Endothelial cell of umbilical vein (primary cell): ENCODE data around the gene NSD1. TPM values are rescaled to one million over a fixed set of nuclear protein-coding genes. Genes with fewer than 3 reads are reported as not detected.

ENCODE experiments used
- BruUV-seq: library from RNA; stranded (reverse); fragments of 400-500 nt; replicated peaks from 2 replicates; lab custom pipeline; 2021; lab: Mats Ljungman, UMichigan
- CTCF ChIA-PET: fragments of 300-600, 350-600 bp; sonication (Branson Sonifier 250); formaldehyde crosslinking; loops from one replicate; lab custom pipeline; 2021; ENCODE audit warnings: antibody characterized with exemption, inconsistent platforms; lab: Charles Lee
- POLR2A ChIA-PET: fragments of 300-600, 350-600 bp; sonication (Branson Sonifier 250); formaldehyde crosslinking; loops from one replicate; lab custom pipeline; 2021; ENCODE audit warnings: antibody characterized with exemption, inconsistent platforms; lab: Charles Lee
- DNase-seq: peaks from one replicate; pipeline ENCODE4 v3.0.0-alpha.2; 2011; ENCODE audit warnings: low read depth, low spot score
- FAIRE-seq: peaks from 2 replicates; lab custom pipeline; 2011; peaks lifted over from hg19 to GRCh38; lab: Jason Lieb, UNC
- H2AFZ ChIP-seq: 2 replicates; pipeline ENCODE4 v1.6.0; 2012; ENCODE audit warnings: low read depth, low read length, control low read depth, inconsistent platforms
- H3K27ac ChIP-seq: 2 replicates; pipeline ENCODE4 v1.5.1; 2011; ENCODE audit warnings: low read depth, mild to moderate bottlenecking, control low read depth, low read length, moderate library complexity; ENCODE audit not compliant: insufficient read depth
- H3K27me3 ChIP-seq, 2 experiments: 2 replicates each; pipeline versions ENCODE4 v1.6.0 to v1.6.1; 2011; ENCODE audit warnings: low read length in 2 of 2, mixed read lengths in 1 of 2; ENCODE audit not compliant: control insufficient read depth in 2 of 2, insufficient read depth in 2 of 2
- H3K36me3 ChIP-seq, 2 experiments: 2 replicates in 1 of 2; 3 replicates in 1 of 2; pipeline ENCODE4 v1.5.1; 2011; ENCODE audit warnings: low read length in 2 of 2, mild to moderate bottlenecking in 1 of 2, moderate library complexity in 1 of 2; ENCODE audit not compliant: control insufficient read depth in 2 of 2, insufficient read depth in 2 of 2; ENCODE audit errors: extremely low read depth in 1 of 2
- H3K4me1 ChIP-seq: 3 replicates; pipeline ENCODE4 v1.5.1; 2011; ENCODE audit warnings: mild to moderate bottlenecking, low read length; ENCODE audit not compliant: control insufficient read depth, insufficient read depth; ENCODE audit errors: extremely low read depth
- H3K4me2 ChIP-seq: 2 replicates; pipeline ENCODE4 v1.6.1; 2011; ENCODE audit warnings: low read length, control low read depth, mixed read lengths; ENCODE audit not compliant: insufficient read depth
- H3K4me3 ChIP-seq, 3 experiments: fragments of 200-600 bp in 1 of 3; sonication (generic), shearing (Covaris generic) in 1 of 3; replicated peaks in 1 of 3; 2 replicates each; pipeline ENCODE4 v1.5.1; 2011 to 2016; ENCODE audit warnings: control low read depth in 3 of 3, low read length in 3 of 3, mild to moderate bottlenecking in 2 of 3, inconsistent platforms in 1 of 3, low read depth in 1 of 3, moderate library complexity in 1 of 3; ENCODE audit not compliant: insufficient read depth in 1 of 3
- H3K79me2 ChIP-seq: 2 replicates; pipeline ENCODE4 v1.6.0; 2012; ENCODE audit warnings: low read length, inconsistent platforms; ENCODE audit not compliant: control insufficient read depth, insufficient read depth
- H3K9ac ChIP-seq: replicated peaks from 2 replicates; pipeline ENCODE3; 2011; ENCODE audit warnings: low read length, control low read depth; ENCODE audit not compliant: insufficient read depth; ENCODE audit errors: extremely low read depth
- H3K9me1 ChIP-seq: replicated peaks from 3 replicates; pipeline ENCODE4 v1.6.0; 2011; ENCODE audit warnings: mild to moderate bottlenecking, low read length; ENCODE audit not compliant: control insufficient read depth, insufficient read depth; ENCODE audit errors: extremely low read depth
- H3K9me3 ChIP-seq: replicated peaks from 2 replicates; pipeline ENCODE4 v1.5.1; 2012; ENCODE audit warnings: low read length, inconsistent platforms; ENCODE audit not compliant: control insufficient read depth, insufficient read depth
- H4K20me1 ChIP-seq: replicated peaks from 2 replicates; pipeline ENCODE3; 2011; ENCODE audit warnings: mild to moderate bottlenecking, low read length; ENCODE audit not compliant: control insufficient read depth, insufficient read depth; ENCODE audit errors: extremely low read depth
- CTCF ChIP-seq, 2 donors: IDR thresholded peaks; 1 replicate in 1 of 2; 2 replicates in 1 of 2; pipeline ENCODE4 v1.5.1; 2011; ENCODE audit warnings: low read length in 2 of 2, mild to moderate bottlenecking in 2 of 2, moderate library complexity in 2 of 2, control low read depth in 1 of 2, inconsistent platforms in 1 of 2, low read depth in 1 of 2; ENCODE audit not compliant: insufficient read depth in 1 of 2; ENCODE audit errors: extremely low read depth in 1 of 2
- EZH2 ChIP-seq: IDR thresholded peaks from 2 replicates; pipeline ENCODE4 v1.6.1; 2012; ENCODE audit warnings: borderline replicate concordance, low read depth, mild to moderate bottlenecking, moderate library complexity, low read length, inconsistent platforms; ENCODE audit not compliant: severe bottlenecking
- FOS ChIP-seq: IDR thresholded peaks from 2 replicates; pipeline ENCODE4 v1.6.1; 2011; ENCODE audit warnings: mild to moderate bottlenecking, low read length, moderate library complexity, borderline replicate concordance; ENCODE audit not compliant: insufficient read depth
- GATA2 ChIP-seq: IDR thresholded peaks from 2 replicates; pipeline ENCODE4 v1.7.0; 2011; ENCODE audit warnings: low read depth, mild to moderate bottlenecking, moderate library complexity, mixed read lengths, low read length; ENCODE audit not compliant: insufficient read length, insufficient read depth
- JUN ChIP-seq: IDR thresholded peaks from 2 replicates; pipeline ENCODE4 v1.6.1; 2011; ENCODE audit warnings: borderline replicate concordance, low read depth; ENCODE audit not compliant: insufficient read length, insufficient read depth
- MYC ChIP-seq: IDR thresholded peaks from one replicate; pipeline ENCODE4 v1.6.1; 2011; ENCODE audit warnings: mild to moderate bottlenecking, low read depth, low read length
- POLR2A ChIP-seq: IDR thresholded peaks from 2 replicates; pipeline ENCODE4 v1.6.1; 2012; ENCODE audit warnings: low read depth, mild to moderate bottlenecking, control low read depth, low read length
- POLR2AphosphoS5 ChIP-seq: IDR thresholded peaks from 2 replicates; pipeline ENCODE4 v1.6.1; 2012; ENCODE audit warnings: low read depth, mild to moderate bottlenecking, control low read depth, low read length, moderate library complexity; ENCODE audit not compliant: insufficient read depth
- dilution Hi-C: fragments of 300-500 bp; cut with MboI; formaldehyde crosslinking; loops from one replicate; pipeline ENCODE4 v1.15.0; 2019; ENCODE audit warnings: low sequenced_read_pairs; ENCODE audit not compliant: extremely low pct_ligation_motif_present
- intact Hi-C: fragments of 100-400 bp; cut with micrococcal nuclease; formaldehyde crosslinking; loops from one replicate; pipeline ENCODE4 v1.10.0; 2022
- polyA plus RNA-seq, 4 experiments: library from polyadenylated mRNA; depleted of rRNA in 3 of 4; stranded (reverse) in 3 of 4; unstranded in 1 of 4; fragments of >200 nt; gene quantifications; 2 replicates each; pipeline versions ENCODE4 v1.2.1 to v1.2.3, GENCODE V29; 2011 to 2012; ENCODE audit warnings: missing spikeins in 1 of 4
- total RNA-seq: library from RNA; stranded (reverse); gene quantifications from 2 replicates; pipeline ENCODE4 v1.2.3, GENCODE V29; 2021
- TF ChIP-seq, protein P1 (sequence below): IDR thresholded peaks from 2 replicates; pipeline ENCODE4 v1.6.1; 2011; ENCODE audit not compliant: insufficient read depth, insufficient read length

The NSD1 gene
- total and polyA plus RNA-seq, 2 donors (not counting 3 experiments of a cell fraction or from before 2014, with no cell fraction given): 14.4 to 90.4 TPM

- dilution Hi-C loops: no loop called here
- FAIRE-seq (no peak), DNase-seq (no peak)
- TF ChIP-seq EZH2 (no peak), FOS (no peak)
- H3K9me1 ChIP-seq: no peaks in the 10 kb centered on the region
- H3K36me3 ChIP-seq: peaks cover 1 to 9% of the 10 kb centered on the region in 2 experiments
- H3K9ac ChIP-seq: peak overlapping the region; percentile 75
- BruUV-seq: no TSS peak
- H3K27ac ChIP-seq: peak overlapping the region; percentile 1
- H3K27me3 ChIP-seq: no peaks in the 10 kb centered on the region
- H3K9me3 ChIP-seq: no peaks in the 10 kb centered on the region
- H3K4me3 ChIP-seq: peak overlapping the region; percentile 25 to 81 (median 66)
- peaks cover 54% of the 10 kb centered on the region for H3K79me2 ChIP-seq
- peak overlapping the region; percentile 80 for H3K4me2 ChIP-seq
- ChIA-PET CTCF (interaction anchor here (0.5 to 1.5 kb wide), 7 partner anchors 9 to 323 kb away, joined by 3 to 7 read pairs (median 3); partner anchors contain the start of gene GRK6), POLR2A (interaction anchor here (0.7 kb wide), 1 partner anchor 60 kb away, joined by 4 read pairs; no protein-coding TSS in a partner anchor)
- H3K4me1 ChIP-seq: peaks cover 37% of the 10 kb centered on the region
- peak overlapping the region; percentile 62 for H2AFZ ChIP-seq
- intact Hi-C loops: loop anchor here (2.0 to 5.0 kb wide), 2 partner anchors 60 to 168 kb away; partner anchors contain the start of genes PRELID1 and RAB24
- H4K20me1 ChIP-seq: peaks cover 4% of the 10 kb centered on the region
Measured at GRCh38 chr5:177134697-177135225, 1.2 kb downstream of the NSD1 start.

DNA sequence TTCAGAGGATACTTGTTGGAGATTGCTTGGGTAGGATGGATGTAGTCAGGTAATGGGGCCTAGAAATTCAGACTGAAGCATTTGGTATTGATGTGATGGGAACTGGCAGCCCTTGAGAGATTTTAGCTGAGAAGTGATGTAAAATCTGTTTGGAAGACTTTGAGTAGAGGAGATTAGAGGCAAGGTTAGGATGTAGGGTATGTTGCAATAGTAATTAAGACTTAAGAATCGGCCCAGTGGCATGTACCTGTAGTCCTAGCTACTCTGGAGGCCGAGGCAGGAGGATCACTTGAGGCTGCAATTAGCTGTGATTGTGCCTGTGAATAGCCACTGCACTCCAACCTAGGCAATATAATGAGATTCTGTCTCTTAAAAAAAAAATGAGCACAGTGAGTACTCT, 6.7 kb downstream of the NSD1 start:
- Histone ChIP-seq H3K4me3 (no peak overlapping the region), H3K79me2 (peaks cover 82% of the 10 kb centered on the region), H3K27ac (no peak overlapping the region), H3K4me2 (no peak overlapping the region), H2AFZ (no peak overlapping the region), H3K27me3 (no peaks in the 10 kb centered on the region), H3K9me3 (no peaks in the 10 kb centered on the region), H4K20me1 (peaks cover 4% of the 10 kb centered on the region), H3K36me3 (peaks cover 6 to 13% of the 10 kb centered on the region in 2 experiments), H3K9ac (no peak overlapping the region), H3K4me1 (peaks cover 23% of the 10 kb centered on the region), H3K9me1 (no peaks in the 10 kb centered on the region)
- ChIA-PET CTCF (no interaction called here), POLR2A (no interaction called here)
- intact Hi-C loops: no loop called here
- DNase-seq: no peak
- dilution Hi-C loops: no loop called here
- no TSS peak for BruUV-seq
- no peak for FAIRE-seq
- TF ChIP-seq JUN (no peak), GATA2 (no peak), FOS (no peak), MYC (no peak), POLR2AphosphoS5 (no peak), POLR2A (no peak), EZH2 (no peak), CTCF (IDR thresholded peaks at IDR 0.05; ENCODE audit: extremely low read depth in 1 of 2, insufficient read depth in 1 of 2, low read depth in 1 of 2, low read length in 2 of 2) (no peak)
- TF ChIP-seq, protein P1, sequence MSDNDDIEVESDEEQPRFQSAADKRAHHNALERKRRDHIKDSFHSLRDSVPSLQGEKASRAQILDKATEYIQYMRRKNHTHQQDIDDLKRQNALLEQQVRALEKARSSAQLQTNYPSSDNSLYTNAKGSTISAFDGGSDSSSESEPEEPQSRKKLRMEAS: no peak
